GM19099 (cell line): ENCODE measurements around the gene CDK12.

ENCODE experiments used
- POLR2A ChIP-seq: IDR thresholded peaks from 3 replicates; pipeline ENCODE4 v1.6.1; 2011; ENCODE audit warnings: low read depth; ENCODE audit not compliant: insufficient read length; ENCODE audit errors: extremely low read depth

CDK12 gene

DNA sequence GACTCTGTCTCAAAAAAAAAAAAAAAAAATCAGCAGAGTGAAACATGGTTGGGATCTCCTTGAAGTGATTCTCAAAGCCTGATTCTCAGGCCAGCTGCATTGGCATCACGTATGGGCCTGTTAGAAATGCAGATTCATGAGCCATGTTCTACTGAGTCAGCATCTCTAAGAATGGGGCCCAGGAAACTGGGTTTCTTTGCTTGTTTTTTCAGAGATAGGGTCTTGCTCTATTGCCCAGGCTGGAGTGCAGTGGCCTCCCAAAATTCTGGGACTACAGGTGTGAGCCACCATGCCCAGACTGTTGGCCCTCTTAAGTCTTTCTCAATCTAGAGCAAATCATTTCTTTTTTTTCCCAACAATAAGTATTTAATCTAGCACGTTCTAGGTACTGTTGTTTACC is 47.7 kb downstream of the CDK12 start:
- TF ChIP-seq POLR2A = no peak

DNA sequence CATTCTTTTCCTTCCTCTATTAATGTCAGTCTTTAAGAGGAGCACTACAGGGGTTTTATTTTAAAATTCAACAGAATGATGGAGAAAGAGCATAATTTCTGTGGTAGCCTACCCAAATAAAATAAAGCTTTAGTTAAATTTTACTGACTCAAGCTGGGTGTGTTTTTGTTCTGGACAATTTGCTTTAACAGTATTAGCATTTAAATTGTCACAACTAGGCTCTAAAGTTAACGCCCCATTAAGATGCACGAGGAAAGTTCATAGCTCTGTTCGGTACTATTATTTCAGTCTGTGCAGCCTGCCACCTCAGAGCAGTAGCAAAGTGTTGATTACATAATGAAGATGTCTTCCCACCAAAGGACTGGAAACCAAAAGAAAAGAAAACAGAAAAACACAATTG is 52.0 kb downstream of the CDK12 start:
- TF ChIP-seq POLR2A = no peak

DNA sequence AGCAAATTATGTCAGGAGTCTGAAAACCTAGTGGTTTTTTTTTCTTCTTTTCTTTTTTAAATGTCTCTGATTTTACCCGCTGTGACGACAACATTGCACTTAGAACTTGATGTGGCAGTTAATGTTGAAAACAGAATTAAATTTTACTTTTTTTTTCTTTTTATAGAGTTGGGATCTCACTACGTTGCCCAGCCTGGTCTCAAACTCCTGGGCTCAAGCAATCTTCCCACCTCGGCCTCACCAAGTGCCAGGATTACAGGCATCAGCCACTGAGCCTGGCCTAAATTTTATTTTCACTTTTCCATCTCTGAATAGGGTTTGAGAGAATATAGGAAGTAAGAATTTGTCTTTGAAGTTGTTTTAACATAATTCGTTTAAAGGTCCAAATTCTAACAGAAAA is 52.6 kb downstream of the CDK12 start:
- no peak for TF ChIP-seq POLR2A

DNA sequence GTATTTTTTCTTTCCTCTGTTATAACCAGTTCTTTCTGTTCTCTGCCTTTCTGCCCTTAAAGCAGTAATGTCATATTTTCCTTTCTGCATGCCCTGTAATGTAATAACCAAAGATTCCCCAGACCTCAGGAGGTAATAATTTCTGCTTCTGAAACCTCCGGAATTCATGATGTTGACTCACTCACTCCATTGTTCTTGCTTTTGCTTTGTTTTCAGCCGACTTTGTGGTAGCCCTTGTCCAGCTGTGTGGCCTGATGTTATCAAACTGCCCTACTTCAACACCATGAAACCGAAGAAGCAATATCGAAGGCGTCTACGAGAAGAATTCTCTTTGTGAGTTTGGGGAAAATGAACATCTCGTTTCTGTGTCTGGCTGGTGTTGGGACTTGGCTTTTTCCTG is 55.9 kb downstream of the CDK12 start:
- no peak for TF ChIP-seq POLR2A

DNA sequence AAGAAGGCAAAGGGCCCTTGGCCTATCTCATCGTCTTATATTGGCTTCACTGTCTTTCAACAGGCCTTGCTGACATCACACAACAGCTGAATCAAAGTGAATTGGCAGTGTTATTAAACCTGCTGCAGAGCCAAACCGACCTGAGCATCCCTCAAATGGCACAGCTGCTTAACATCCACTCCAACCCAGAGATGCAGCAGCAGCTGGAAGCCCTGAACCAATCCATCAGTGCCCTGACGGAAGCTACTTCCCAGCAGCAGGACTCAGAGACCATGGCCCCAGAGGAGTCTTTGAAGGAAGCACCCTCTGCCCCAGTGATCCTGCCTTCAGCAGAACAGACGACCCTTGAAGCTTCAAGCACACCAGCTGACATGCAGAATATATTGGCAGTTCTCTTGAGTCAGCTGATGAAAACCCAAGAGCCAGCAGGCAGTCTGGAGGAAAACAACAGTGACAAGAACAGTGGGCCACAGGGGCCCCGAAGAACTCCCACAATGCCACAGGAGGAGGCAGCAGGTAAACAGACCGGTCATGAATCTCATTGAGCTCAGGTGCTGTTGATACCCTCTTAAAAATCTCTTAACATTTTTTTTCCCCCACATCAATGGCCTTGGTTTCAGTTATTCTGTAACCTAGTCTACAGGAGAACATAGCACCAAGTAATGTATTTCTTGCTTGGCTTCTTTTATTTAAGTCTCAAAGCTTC is 64.7 kb downstream of the CDK12 start:
- no peak for TF ChIP-seq POLR2A

DNA sequence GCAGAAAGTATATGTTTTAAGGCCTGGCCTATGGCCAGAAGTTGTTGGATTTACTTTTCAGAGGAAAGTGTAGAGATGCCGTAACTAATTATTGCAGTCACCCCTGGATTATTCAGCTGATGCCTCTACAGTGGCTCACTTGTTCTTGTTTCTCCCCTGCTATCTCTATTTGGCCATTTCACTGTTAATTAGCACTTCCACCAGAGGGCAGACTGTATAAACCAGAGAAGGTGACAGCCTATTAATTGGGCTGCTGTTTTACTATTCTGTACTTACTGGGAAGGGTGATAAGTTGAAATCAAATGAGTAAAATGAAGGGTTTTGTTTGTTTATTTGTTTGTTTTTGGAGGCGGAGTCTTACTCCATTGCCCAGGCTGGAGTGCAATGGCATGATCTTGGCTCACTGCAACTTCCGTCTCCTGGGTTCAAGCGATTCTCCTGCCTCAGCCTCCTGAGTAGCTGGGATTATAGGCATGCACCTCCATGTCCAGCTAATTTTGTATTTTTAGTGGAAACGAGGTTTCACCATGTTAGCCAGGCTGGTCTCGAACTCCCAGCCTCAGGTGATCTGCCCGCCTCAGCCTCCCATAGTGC is 66.0 kb downstream of the CDK12 start:
- TF ChIP-seq POLR2A = no peak

DNA sequence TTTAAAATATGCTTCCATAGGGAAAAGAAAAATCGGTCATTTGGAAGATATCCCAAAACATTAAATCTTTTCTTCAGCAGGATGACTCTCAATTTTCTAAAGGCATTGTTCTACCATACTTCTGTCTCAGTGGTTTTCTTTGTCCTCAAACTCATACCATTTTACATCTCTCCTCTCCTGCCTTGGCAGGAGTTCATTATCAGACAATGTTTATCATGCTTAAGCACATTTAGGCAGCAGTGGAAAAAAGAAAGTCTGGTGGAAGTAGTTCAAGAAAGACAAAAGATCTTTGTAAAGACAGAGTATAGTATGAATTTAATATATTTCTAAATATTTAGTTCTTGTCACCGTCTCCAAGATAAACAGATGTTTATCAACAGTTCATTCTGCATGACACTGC is 68.2 kb downstream of the CDK12 start:
- TF ChIP-seq POLR2A = no peak

DNA sequence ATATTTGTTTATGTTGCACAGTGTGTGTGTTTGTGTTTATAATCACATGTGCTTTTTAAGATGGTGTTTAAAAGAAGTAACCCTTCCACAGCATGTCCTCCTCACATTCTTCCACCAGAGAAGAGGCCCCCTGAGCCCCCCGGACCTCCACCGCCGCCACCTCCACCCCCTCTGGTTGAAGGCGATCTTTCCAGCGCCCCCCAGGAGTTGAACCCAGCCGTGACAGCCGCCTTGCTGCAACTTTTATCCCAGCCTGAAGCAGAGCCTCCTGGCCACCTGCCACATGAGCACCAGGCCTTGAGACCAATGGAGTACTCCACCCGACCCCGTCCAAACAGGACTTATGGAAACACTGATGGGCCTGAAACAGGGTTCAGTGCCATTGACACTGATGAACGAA is 69.2 kb downstream of the CDK12 start:
- no peak for TF ChIP-seq POLR2A

DNA sequence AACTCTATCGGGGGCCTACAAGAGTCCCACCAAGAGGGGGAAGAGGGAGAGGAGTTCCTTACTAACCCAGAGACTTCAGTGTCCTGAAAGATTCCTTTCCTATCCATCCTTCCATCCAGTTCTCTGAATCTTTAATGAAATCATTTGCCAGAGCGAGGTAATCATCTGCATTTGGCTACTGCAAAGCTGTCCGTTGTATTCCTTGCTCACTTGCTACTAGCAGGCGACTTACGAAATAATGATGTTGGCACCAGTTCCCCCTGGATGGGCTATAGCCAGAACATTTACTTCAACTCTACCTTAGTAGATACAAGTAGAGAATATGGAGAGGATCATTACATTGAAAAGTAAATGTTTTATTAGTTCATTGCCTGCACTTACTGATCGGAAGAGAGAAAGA is 70.0 kb downstream of the CDK12 start:
- TF ChIP-seq POLR2A = no peak

DNA sequence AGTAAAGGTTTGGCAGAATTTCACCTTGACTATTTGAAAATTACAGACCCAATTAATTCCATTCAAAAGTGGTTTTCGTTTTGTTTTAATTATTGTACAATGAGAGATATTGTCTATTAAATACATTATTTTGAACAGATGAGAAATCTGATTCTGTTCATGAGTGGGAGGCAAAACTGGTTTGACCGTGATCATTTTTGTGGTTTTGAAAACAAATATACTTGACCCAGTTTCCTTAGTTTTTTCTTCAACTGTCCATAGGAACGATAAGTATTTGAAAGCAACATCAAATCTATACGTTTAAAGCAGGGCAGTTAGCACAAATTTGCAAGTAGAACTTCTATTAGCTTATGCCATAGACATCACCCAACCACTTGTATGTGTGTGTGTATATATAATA is 72.6 kb downstream of the CDK12 start:
- no peak for TF ChIP-seq POLR2A

DNA sequence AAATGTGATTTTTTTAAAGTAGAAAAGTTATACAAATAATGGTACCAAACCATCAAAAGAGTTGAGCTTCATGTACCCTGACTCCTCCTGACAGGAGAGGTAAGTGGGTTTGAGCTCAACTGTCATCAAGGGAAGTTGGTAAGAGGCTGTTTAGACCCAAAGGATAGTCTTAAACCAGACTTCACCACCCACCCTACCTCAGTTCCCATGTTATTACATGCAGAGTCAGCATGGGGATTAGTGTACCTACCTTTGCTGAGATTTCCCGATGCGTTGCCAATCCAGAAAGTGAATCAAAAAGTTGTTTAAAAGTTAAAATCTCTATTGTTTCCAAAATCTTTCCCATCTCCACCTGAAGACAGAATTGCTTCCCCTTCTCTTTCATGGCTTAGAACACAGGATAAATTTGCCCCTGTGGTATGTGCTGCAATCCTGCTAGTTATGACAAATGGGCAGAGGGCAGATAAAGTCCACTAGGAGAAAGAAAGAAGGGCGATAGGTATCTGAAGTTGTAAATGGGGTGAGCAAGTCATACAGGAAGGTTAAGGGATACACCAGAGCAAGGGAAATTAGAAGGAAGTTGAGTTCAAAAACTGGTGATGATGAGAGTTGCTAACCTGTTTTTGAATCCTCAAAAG is 73.6 kb downstream of the CDK12 start:
- TF ChIP-seq POLR2A = no peak

DNA sequence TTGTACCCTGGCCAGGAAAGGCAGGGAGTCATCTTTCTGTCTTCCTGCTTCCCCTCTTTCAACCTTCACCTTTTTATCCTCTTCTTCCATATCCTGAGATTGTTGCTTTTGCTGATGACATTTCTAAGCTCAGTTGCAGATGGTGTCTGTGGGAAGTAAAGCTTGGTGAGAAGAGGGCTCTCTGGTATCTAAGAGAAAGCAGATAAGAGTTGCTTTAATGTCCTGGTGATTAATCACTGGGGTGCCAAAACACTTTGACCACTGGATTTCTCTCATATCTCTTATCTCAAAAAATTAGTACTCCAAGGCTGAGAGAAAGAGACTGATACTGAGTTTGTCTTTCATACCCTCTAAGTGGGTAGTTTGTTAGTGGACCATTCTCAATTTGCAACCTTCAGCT is 75.2 kb downstream of the CDK12 start:
- TF ChIP-seq POLR2A = no peak

DNA sequence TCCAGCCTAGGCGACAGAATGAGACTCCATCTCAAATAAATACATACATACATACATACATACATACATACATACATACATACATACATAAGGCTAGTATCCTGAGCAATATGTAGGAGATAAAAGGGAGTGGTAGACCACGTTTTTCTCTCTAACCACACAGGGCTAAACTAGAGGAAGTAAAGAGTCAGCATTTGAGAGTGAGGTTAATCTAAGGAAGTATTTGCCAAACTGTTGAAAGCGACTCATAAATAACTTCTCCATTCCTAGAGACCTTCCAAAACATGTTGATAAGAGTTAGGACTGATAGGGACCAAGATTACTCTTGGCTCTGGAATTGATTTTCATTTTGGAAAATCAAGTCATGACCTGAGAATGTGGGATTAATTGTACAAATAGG is 77.6 kb downstream of the CDK12 start:
- TF ChIP-seq POLR2A = no peak

DNA sequence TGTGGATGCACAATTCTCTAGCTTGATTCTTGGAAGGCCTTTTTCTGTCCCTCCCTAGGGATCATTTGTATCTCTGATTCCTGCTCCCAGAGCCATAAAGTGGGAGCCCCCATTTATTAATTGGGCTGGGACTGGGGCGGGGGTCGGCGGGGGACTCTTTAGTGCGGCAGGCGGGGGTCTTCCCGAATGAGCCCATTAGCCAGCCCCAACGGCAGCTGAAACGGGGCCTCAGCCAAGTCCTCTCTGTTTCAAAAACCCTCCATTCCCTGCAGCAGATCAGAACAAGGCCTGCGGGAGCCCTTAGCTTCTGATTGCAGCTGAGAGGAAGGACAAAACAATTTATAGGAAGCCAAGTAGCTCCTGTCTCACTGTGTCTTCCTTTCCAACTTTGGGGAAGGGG is 79.3 kb downstream of the CDK12 start:
- no peak for TF ChIP-seq POLR2A

DNA sequence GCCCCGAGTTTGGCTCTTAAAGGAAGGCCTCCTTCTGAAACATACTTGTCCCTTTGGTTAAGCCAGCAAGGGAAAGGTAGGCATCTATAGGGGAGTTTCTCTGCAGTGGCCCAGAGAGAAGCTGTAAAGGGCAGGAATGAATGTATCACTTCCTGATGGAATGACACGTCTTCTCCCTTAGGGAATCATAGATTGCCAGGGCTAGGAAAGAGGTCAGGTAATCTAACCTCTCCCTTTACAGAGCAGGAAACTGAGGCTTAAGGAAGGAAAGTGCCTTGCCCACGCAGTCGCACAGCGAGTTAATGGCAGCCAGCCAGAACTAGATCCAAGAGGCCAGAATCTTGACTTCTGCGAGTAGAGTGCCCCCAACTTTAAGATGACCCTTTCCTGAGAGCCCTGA is 80.4 kb downstream of the CDK12 start:
- no peak for TF ChIP-seq POLR2A

DNA sequence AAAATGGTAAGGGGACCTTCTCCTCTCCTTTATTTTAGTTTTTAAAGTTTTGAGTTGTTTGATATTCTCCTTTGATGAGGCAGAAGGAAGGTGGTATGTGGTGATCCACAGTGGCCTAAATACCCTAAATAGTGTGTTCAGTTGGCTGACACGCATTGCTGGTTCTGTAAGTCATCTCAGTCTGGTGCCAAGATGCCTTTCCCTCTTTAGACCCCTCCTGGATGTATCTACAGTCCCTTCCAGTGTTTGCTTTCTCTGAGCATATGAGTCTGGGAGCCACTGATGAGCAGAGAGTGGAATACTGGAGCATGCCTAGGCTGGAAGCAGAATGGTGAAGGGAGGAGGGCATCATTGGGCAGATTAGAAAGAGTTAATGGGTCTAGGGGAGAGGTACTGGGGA is 81.9 kb downstream of the CDK12 start:
- TF ChIP-seq POLR2A = no peak
